Measurements from ENCODE around the gene STIM2.

DNA sequence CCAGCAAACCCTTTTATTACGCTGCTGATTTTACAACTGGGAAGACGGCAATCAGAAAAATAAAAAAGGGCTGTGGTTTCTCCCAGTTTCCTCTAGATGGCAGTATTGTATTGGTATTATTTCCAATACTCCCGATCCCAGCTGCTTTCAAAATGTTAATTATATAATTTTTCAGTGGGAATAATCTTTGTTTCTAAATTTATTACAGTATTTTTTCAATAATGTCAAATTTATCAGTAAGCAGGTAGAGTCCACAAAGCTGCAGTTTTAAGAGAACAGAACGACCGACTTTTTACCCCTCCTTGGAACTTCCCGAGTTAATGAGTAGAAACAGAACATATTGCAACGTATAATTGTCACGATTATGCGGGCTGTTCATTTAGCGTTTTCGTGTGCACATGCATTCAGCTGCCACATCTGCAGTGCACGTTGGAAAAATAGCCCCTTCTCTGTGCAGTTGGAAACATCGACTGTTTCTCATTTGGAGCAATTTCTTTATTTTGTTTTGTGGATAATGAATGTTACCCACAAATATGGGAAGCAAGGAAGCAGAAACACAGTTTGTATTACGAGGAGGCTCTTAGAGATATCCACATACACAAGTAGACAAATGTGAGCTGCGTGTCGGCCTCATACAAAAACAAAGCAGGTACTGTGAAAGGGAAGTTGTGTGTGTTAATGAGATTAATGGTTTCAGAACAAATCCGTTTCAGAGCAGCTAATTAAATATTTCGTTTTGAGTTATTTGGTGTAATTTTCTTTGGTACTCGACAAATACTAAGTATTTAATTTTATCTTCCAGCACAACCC lies 188.0 kb downstream of the STIM2 start:
- TF ChIP-seq, protein P1, sequence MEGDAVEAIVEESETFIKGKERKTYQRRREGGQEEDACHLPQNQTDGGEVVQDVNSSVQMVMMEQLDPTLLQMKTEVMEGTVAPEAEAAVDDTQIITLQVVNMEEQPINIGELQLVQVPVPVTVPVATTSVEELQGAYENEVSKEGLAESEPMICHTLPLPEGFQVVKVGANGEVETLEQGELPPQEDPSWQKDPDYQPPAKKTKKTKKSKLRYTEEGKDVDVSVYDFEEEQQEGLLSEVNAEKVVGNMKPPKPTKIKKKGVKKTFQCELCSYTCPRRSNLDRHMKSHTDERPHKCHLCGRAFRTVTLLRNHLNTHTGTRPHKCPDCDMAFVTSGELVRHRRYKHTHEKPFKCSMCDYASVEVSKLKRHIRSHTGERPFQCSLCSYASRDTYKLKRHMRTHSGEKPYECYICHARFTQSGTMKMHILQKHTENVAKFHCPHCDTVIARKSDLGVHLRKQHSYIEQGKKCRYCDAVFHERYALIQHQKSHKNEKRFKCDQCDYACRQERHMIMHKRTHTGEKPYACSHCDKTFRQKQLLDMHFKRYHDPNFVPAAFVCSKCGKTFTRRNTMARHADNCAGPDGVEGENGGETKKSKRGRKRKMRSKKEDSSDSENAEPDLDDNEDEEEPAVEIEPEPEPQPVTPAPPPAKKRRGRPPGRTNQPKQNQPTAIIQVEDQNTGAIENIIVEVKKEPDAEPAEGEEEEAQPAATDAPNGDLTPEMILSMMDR (conservative IDR thresholded peaks at IDR 0.05; ENCODE audit: low read depth, low read length) = peak; percentile 68
- TF ChIP-seq EZH2phosphoT487 (IDR thresholded peaks at IDR 0.05; ENCODE audit: borderline replicate concordance, low read length) = no peak
- no peak for TF ChIP-seq EZH2 (IDR thresholded peaks at IDR 0.05; ENCODE audit: low read length, unreplicated experiment)

Measured in PC-3 (cell line).